HPDE6-E6E7 (cell line): ENCODE results near the gene GIT2.
A peak's percentile ranks its signal among the peaks of the same experiment; 100 is the strongest.
"Not testable (repeated sequence)": the region's sequence is repeated elsewhere in the genome, so short reads cannot be mapped to it uniquely, and the experiment has no call there.

Source experiments
- DNase-seq: peaks from one replicate; pipeline ENCODE4 v3.0.0; 2011; ENCODE audit warnings: missing footprints; ENCODE audit errors: extremely low spot score

GIT2 gene

DNA sequence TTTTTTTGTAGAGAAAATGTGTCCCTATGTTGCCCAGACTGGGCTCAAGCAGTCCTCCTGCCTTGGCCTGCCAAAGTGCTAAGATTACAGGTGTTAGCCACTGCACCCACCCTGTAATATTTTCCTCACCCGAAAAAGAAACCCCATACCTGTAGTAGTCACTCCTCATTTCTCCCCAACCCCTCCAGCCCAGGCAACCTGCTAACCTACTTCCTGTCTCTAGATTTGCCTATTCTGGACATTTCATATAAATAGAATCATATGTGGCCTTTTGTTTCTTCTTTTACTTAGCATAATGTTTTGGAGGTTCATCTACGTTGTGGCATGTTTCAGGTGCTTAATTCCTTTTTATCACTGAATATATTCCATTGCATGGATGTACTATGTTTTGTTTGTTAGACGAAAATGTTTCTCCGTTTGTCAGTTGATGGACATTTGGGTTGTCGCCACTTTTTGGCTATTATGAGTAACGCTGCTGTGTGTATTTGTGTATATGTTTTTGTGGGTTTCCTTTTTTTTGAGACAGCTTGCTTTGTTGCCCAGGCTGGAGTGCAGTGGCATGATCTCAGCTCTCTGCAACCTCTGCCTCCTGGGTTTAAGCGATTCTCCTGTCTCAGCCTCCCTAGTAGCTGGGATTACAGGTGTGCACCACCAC lies 9.3 kb upstream of the GIT2 start:
- DNase-seq, result no peak

DNA sequence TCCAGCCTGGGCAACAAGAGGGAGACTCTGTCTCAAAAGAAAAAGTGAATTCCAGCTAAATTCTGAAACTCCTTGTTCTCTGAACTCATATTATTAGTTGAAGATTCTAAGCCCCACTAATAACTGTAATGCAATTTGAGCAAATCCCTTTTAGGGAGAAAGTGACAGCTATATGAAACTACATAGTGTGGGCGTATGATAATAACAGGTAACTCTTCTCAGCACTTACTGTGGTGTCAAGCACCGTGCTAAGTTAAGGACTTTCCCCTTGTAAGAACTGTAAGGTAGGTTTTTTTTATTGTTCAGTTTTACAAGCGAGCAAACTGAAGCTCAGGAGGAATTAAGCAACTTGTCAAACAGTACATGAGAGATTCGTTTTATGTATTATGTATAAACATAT lies 8.4 kb upstream of the GIT2 start:
- DNase-seq, result no peak

DNA sequence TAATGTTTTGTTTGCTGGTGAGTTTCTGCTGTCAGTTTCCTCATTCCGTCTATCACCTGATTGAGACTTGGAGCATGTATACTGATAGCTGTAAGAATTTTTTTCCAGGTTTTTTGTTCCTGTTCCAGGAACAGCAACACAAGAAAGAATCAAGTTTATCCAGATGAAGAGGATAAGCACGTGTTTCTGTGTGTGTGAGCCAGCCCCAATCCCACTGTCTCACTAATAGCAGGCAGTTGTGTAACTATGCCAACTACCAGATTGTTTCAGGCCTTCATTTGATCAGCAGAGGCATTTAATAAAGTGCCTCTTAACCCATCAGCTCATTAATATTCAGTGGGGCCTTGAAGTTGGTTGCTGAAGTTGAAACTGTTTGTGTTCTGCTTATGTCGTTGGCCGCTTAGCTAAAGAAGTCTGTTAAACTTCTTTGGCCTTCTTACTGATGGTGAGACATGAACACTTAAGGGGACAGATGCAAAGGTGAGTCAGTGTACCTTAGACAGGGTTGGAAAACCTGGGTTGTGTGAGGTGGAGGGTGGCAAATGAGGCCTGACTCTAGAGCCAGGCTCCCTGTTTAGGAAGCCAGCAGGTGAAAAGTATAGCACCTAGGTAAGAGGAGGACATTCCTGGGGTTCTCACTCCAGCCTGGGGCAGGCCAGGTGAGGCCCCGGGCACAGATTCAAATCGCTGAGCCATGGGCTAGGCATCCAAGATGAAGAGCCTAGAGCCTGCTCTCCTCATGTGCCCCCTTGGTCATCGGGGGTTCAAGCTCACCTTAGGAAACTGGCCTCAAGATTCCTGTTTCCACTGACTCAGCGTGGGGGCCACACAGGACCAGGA lies 6.7 kb upstream of the GIT2 start:
- DNase-seq, result no peak

DNA sequence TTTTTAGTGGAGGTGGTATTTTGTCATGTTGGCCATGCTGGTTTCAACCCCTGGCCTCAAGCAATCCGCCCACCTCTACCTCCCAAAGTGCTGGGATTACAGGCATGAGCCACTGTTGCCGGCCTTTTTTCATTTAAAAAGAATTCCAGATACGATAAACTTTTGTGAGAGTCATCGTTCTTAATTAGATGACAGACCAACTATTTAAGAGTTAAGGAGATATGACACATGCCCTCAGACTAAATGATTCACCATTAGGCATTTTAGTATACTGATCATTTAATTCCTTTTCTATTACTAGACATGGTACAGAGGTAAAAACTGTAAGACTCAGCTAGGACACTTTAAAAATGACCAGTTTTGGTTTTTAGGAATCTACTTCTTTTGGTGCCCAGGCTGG lies 5.4 kb upstream of the GIT2 start:
- DNase-seq, result peak; percentile 57

DNA sequence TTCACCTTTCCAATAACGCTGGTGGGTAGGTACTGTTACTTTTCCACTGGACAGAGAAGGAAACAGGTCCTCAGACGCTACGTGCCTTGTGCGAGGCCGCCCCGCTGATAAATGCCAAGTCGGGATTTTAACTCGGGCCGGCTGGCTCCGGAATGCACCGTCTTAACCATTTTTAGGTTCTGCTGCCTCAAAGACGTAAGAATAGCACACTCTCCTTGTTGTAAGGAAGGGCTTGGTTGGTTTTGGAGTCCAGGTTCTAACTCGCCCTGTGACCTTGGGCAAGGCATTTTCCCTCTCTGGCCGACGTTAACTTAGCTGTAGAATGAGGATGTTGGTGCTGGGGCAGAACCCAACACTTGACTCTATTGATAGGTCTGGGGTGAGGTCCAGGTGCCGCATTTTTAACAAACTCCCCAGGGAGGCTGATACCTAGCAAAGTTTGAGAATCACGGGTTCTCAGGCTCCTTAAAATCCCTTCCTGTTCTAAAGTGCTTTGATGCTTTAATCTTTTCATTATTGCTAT lies 3.9 kb upstream of the GIT2 start:
- no peak for DNase-seq

DNA sequence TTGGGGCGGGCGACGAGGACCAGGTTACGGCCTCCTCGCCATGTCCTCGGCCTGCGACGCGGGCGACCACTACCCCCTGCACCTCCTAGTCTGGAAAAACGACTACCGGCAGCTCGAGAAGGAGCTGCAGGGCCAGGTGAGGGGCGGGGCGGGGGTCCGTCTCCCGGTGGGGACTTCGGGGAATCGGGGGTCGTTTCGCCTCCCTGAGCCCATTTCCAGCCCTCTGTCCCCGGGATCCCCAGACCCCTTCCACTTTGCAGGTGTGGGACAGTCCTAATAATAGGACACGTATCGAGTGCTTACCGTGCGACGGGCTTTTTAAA lies 3.4 kb upstream of the GIT2 start:
- DNase-seq, result no peak

DNA sequence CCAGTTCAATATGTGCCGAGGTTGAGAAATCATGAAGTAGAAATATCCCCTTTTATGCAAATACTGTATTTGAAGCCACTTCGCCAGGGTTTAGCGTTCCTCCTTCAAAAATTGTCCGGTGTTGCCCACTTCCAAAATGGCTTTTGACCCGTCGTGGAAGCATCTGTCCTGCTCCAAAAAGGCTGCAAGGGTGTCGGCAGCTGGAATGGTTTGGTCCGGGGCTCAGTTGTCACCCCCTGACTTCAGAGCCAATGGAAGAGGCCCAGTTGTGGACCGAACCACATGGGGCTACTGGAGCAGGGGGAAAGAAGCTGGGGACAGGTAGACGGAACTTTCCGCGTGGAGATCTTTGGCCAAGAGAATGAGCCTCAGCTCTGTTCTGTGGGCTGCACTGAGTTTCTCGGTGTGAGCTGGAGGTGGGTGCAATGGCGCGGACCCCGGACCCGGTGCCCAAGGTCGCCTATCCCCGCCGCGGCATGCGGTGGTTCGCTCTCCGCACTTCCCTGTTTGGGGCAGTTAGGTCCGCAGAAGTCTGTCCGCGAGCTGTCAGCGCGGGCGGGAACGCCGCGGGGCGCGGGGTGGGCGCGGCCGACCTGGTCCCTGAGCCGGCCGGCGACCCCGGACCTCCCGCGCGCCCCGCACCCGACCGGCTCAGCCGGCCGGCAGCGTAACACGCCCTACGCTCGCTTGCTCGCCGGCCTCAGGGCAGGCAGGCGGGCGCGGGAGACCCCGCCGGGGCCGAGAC lies 2.9 kb upstream of the GIT2 start, which contains the start of gene ANKRD13A:
Gene ANKRD13A (plus strand): TSS at position 527 of the 745 bp plus-strand sequence. CDS start 259 bp downstream, outside the sequence.
- peak; percentile 81 for DNase-seq

DNA sequence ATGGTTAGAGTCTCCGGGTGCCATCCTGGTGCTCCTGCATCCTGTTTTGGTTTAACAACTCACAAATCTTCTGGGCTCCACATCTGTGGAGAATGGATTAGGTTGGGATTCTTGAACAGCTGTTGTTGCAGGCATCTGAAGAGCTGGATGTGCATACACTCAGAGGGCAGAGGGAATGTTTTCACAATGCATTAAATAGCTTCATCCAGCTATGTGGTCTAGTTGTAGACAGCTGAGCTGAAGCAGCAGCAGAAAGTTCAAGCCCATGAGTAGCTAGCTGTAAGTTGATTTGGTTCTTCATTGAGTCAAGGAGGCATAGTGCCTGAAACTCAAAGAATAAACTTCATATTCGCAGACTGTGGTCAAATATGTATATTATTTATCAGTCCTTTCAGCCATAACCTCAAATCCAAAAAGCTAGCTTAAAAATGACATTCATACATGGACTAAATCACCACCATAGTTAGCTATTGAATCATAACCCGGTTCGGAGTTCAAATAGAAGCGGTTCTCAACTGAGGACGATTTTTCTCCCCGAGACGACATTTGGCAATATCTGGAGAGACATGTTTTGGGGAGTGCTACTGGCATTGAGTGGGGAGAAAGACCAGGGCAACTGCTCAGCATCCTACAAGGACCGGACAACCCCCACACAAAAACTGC lies 2.2 kb upstream of the GIT2 start:
- DNase-seq, result no peak

DNA sequence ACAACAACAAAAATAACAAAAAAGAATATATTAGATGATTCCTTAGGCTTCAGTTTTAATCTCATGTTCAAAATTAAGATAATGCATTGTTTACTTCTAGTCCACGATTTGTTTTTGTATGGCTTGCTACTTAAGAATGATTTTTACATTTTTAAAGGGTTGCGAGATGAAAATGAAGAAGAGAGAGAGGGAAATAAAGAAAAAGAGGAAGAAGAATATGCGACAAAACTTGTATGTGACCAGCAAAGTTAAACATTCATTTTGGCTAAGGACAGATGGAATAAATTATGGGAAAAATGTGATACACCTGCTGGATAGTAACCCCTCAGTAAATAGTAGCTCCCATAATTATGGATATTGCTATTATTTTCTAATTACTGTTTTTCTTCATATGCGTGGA lies 1.2 kb upstream of the GIT2 start:
- DNase-seq, result no peak

DNA sequence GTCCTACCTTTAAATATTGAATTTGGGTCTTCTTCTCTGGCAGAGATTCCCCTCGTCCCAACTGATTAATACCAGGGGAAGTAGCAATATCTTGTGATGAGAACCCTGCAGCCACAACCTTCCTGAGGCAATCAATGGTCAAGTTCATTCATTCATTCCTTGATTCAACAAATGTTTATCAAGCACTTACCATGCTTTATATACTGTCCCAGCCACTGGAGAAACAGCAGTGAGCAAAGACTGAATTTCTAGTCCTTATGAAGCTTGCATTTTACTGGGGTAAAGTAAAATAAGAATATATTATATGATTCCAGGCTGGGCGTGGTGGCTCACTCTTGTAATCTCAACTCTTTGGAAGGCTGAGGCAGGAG lies 300 bp upstream of the GIT2 start:
- DNase-seq, result no peak

DNA sequence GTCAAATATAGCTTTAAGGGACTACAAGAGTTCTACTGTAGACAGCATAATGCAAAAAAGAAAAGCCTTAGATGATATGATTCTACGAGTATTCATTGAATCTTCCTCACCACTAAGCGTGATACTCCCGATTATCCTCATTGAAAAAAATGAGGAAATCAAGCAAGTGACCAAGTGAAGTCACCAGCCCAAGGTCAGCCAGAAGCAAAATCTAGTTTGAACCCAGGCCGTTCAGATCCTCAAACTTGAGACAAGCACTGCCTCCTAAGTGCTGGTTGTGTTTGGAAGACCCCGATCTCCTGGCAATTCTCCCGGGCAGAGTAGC lies 845 bp downstream of the GIT2 start:
- DNase-seq, result no peak

DNA sequence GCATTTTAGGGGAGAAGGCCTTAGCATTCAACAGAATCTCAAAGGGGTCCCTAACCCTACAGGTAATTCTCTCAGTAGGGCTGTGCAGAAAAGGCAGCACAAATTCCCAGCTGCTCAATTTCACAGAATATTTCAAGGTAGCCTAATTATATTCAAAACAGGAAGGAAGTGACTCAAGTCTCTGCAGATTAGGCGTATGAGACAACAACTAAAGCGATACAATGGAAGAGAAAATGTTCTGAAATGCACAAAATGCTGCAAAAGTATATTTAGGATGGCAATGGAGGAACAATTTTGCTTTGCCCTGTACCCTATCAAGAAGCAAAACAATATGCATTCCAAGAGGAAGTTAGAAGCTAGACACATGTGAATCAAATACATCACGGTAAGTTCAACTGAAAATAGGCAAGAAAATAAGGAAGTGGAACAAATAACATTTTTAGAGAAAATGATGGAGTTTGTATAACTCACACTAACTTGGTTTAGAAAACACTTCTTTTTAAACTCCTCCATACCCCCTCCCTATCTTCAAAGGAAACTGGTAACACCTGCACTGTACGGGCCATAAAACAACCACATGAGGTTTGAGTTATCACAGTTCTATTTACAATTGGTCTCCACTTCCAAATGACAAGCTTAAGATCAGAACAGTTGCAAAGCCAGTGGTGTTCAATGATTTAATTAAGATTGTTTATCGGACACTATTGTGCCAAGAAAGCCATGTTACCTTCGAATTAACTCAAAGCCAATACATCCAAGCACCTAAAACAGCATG lies 1.6 kb downstream of the GIT2 start:
- DNase-seq, result no peak

DNA sequence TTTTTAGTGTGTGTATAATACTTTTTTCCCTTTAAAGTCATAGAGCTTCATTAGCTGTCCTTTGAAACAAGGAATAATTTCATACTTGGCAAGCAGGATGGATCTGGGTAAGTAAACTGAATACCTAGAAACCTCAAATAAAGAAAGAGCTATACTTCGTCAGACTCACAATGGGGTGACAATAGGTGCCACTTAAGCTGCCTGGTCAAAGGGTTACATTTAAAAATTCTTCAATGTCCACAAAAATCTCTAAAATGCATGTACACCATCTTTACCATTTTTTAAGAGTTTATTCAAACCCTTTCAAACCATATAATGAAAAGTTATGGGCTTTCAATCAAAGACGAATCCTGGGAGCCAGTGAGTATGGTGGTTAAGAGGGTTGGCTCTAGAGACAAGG lies 3.1 kb downstream of the GIT2 start:
- DNase-seq, result no peak

DNA sequence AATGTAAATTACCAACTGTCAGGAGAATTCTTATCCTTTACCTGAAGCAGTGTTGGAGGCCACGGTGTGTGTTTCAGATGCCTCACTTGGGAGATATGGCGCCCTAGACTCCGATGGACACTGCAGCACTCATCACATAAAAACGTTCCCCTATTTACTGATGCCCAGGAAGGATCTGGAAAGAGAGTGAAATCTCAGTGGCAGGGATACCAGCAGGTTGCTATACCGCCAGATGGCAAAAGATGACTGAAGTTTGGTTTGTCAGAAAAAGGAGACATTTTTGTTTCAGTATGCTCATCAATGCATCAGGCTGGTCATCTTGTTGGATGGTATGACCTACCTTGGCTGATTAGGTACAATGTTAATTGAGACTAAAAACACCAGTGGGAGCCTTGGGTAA lies 4.6 kb downstream of the GIT2 start:
- DNase-seq, result no peak

DNA sequence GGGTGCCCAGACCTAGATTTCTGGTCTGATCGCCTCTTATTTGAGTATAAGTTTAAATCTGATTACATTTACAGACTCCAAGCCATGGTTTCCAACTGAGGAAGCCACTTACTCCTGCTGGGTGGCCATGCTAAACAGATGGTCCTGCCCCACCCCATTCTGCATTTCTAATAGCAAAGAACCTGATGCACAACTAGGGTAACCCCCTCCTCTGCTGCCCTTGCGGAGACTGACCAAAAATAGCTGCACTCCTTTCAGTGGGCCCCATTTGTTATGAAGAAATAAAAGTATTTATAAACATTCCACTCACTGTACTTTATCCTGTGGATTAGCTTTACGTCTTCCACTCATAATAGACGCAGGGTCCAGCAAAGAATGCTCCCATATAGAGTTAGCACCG lies 6.8 kb downstream of the GIT2 start:
- DNase-seq, result no peak

DNA sequence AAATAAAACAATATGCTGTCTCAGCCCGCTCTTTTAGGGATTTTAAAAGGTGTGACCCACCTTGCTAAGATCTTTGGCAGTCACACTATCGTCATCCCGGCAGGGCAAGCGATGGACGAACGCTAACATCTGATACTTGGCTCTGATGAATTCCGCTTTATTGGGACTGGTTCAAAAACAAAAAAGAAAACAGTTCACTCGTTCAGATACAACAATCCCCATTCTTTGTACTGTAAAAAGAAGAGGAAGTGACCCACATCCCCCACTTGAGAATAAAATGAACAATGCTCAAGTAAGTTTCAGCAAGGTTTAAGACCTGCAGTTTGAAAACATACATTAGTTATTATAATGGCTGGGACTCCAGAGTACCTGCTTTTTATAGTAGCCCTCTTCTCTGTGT lies 7.3 kb downstream of the GIT2 start:
- no peak for DNase-seq

DNA sequence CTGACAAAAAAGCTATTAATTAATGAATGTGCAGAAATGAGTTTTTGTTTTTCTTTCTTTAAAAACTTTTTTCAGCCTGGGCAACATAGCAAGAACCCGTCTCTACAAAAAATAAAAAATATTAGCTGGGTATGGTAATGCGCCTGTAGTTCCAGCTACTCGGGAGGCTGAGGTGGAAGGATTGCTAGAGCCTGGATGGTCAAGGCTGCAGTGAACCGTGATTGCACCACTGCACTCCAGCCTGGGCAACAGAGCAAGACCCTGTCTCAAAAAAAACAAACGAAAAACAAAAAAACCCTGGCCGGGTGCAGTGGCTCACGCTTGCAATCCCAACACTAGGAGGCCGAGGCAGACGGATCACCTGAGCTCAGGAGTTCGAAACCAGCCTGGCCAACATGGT lies 7.9 kb downstream of the GIT2 start:
- DNase-seq, result no peak

DNA sequence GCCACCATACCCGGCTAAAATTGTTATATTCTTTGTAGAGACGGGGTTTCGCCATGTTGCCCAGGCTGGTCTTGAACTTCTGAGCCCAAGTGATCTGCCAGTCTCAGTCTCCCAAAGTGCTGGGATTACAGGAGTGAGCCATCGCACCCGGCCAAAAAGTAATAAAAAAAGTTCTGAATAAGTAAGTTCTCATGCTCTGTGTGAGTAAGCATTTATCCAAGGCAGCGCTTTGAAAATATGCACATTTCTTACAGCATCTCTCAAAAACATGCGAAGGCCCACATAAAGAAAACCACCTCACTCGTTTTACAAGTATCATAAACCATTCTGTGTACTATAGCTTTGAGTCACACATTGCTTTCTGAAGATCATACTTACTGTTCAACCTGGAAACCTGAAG lies 8.6 kb downstream of the GIT2 start:
- no peak for DNase-seq

DNA sequence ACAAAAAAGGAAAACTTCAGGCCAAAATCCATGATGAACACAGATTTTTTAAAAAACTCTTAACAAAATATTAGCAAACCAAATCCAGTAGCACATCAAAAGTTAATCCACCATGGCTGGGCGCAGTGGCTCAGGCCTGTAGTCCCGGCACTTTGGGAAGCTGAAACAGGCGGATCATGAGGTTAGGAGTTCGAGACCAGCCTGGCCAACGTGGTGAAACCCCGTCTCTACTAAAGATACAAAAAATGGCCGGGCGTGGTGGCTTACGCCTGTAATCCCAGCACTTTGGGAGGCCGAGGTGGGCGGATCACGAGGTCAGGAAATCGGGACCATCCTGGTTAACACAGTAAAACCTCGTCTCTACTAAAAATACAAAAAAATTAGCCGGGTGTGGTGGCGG lies 9.9 kb downstream of the GIT2 start:
- not testable (repeated sequence) for DNase-seq

DNA sequence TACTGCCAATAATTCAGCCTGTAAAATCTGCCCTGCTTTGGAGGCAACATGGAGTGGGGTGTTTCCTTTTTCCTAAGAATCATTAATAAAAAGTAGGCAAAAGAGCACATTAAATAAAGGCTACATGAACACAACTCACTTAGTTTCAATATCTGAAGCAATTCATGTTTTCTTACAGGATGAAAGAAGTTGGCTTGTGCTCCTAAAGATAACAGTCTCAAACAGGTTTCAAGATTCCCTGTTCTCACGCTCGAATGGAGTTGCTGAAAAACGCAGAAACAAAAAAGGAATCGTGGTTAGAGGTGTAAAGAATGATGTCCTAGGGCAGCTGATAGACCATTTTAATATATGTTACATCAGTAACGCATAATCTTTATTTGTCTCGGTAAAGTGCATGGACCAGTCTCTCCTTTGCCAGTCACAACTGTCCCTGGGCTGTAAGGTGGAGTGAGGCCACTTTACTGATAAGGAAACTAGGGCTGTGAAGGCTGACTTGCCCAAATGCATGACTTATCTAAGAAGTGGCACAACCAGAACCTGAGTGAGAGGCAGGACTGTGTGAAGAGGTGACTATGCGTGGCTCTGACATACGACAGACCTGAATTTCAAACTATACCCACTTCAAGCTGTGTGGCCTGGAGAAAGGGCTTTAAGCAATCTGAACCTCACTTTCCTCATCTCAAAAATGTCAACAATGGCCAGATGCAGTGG lies 12.6 kb downstream of the GIT2 start:
- no peak for DNase-seq

DNA sequence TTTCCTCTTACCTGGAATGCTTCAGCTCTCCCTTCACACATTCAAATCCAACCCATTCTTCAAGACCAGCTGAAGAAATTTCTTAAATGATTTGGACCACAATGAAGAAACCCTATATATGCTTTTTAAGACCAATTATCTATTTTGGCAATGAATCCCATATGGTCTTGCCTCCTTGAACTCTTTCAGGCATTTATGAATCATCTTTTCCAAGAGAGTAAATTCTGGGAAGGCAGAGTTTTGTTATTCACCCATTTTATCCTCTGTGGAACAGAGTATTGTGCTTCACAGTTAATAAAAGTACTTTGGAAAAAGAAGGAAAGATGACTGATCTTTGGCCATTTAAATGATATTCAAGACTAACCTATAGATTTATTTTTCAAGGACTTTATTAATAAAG lies 14.0 kb downstream of the GIT2 start:
- DNase-seq, result no peak
